Activated T-helper 17 cell treated with anti-CD3 and anti-CD28 coated beads, Interleukin-2, amount 50 U/mL, for 72 hours (primary cell): Measurements from ENCODE around the gene PKHD1. TPM values are rescaled to one million over a fixed set of nuclear protein-coding genes. Genes with fewer than 3 reads are reported as not detected.
"Not testable (repeated sequence)": the region's sequence is repeated elsewhere in the genome, so short reads cannot be mapped to it uniquely, and the experiment has no call there.

ENCODE experiments used
- ATAC-seq: fragments of 150-1000 bp; cut with Tn5 transposase; replicated peaks from 2 replicates; pipeline ENCODE4 v1.10.0; 2021; ENCODE audit warnings: mild to moderate bottlenecking, moderate library complexity
- H3K27ac Mint-ChIP-seq: one replicate; pipeline ENCODE4 v1.8.0; 2022; ENCODE audit warnings: mixed read lengths
- H3K27me3 Mint-ChIP-seq: one replicate; pipeline ENCODE4 v1.8.0; 2022; ENCODE audit warnings: mixed read lengths
- H3K36me3 Mint-ChIP-seq: one replicate; pipeline ENCODE4 v1.8.0; 2022; ENCODE audit warnings: low read depth, mild to moderate bottlenecking, mixed read lengths
- H3K4me1 Mint-ChIP-seq: one replicate; pipeline ENCODE4 v1.8.0; 2022; ENCODE audit warnings: mixed read lengths
- H3K4me3 Mint-ChIP-seq: one replicate; pipeline ENCODE4 v1.8.0; 2022; ENCODE audit warnings: mild to moderate bottlenecking, mixed read lengths
- H3K9me3 Mint-ChIP-seq: one replicate; pipeline ENCODE4 v1.8.0; 2022; ENCODE audit warnings: mixed read lengths
- total RNA-seq, 2 donors: library from RNA; stranded (reverse); gene quantifications; one replicate each; pipeline ENCODE4 v1.2.3, GENCODE V29; 2022

The PKHD1 gene
- total RNA-seq, 2 donors from 2014 or later, result 0.19 to 0.24 TPM

GRCh38 chr6:51963980-51964379, 123.4 kb downstream of the PKHD1 start:
- H3K4me3 Mint-ChIP-seq, result no peak overlapping the region
- H3K27ac Mint-ChIP-seq, result no peak overlapping the region
- H3K27me3 Mint-ChIP-seq, result peaks cover 20% of the 10 kb centered on the region
- H3K9me3 Mint-ChIP-seq, result no peaks in the 10 kb centered on the region
- H3K36me3 Mint-ChIP-seq, result no peaks in the 10 kb centered on the region
- no peaks in the 10 kb centered on the region for H3K4me1 Mint-ChIP-seq
- no peak for ATAC-seq

GRCh38 chr6:51962354-51962753, 125.1 kb downstream of the PKHD1 start:
- Mint-ChIP-seq H3K9me3 (no peaks in the 10 kb centered on the region), H3K36me3 (no peaks in the 10 kb centered on the region), H3K4me3 (no peak overlapping the region), H3K4me1 (no peaks in the 10 kb centered on the region), H3K27ac (no peak overlapping the region), H3K27me3 (peaks cover 24% of the 10 kb centered on the region)
- ATAC-seq, result no peak

- H3K27ac Mint-ChIP-seq, result no peak overlapping the region
- no peaks in the 10 kb centered on the region for H3K9me3 Mint-ChIP-seq
- H3K4me1 Mint-ChIP-seq, result no peaks in the 10 kb centered on the region
- no peaks in the 10 kb centered on the region for H3K36me3 Mint-ChIP-seq
- H3K4me3 Mint-ChIP-seq, result no peak overlapping the region
- ATAC-seq, result no peak
- peaks cover 19% of the 10 kb centered on the region for H3K27me3 Mint-ChIP-seq
These were observed 127.0 kb downstream of the PKHD1 start for GRCh38 chr6:51960419-51960818.

- H3K27me3 Mint-ChIP-seq, result peaks cover 19% of the 10 kb centered on the region
- no peaks in the 10 kb centered on the region for H3K36me3 Mint-ChIP-seq
- no peaks in the 10 kb centered on the region for H3K9me3 Mint-ChIP-seq
- peak; percentile 37 for ATAC-seq
- no peak overlapping the region for H3K27ac Mint-ChIP-seq
- H3K4me3 Mint-ChIP-seq, result no peak overlapping the region
- H3K4me1 Mint-ChIP-seq, result no peaks in the 10 kb centered on the region
These were observed 127.5 kb downstream of the PKHD1 start for GRCh38 chr6:51959744-51960383.

GRCh38 chr6:51954681-51955080, 132.7 kb downstream of the PKHD1 start:
- Mint-ChIP-seq H3K9me3 (no peaks in the 10 kb centered on the region), H3K27ac (no peak overlapping the region), H3K27me3 (peaks cover 7% of the 10 kb centered on the region), H3K4me1 (no peaks in the 10 kb centered on the region), H3K4me3 (no peak overlapping the region), H3K36me3 (no peaks in the 10 kb centered on the region)
- ATAC-seq, result no peak

GRCh38 chr6:51953246-51953645, 134.2 kb downstream of the PKHD1 start:
- Mint-ChIP-seq H3K27me3 (peaks cover 4% of the 10 kb centered on the region), H3K27ac (no peak overlapping the region), H3K4me3 (no peak overlapping the region), H3K36me3 (no peaks in the 10 kb centered on the region), H3K4me1 (no peaks in the 10 kb centered on the region), H3K9me3 (no peaks in the 10 kb centered on the region)
- ATAC-seq, result no peak

GRCh38 chr6:51951924-51952323, 135.5 kb downstream of the PKHD1 start:
- H3K4me1 Mint-ChIP-seq, result no peaks in the 10 kb centered on the region

GRCh38 chr6:51949526-51949925, 137.9 kb downstream of the PKHD1 start:
- Mint-ChIP-seq H3K27ac (no peak overlapping the region), H3K4me1 (no peaks in the 10 kb centered on the region), H3K4me3 (no peak overlapping the region), H3K9me3 (no peaks in the 10 kb centered on the region), H3K27me3 (no peaks in the 10 kb centered on the region), H3K36me3 (no peaks in the 10 kb centered on the region)
- ATAC-seq, result no peak

More at GRCh38 chr6:51951924-51952323, 135.5 kb downstream of the PKHD1 start:
- no peaks in the 10 kb centered on the region for H3K36me3 Mint-ChIP-seq
- no peak overlapping the region for H3K27ac Mint-ChIP-seq
- no peaks in the 10 kb centered on the region for H3K9me3 Mint-ChIP-seq
- H3K4me3 Mint-ChIP-seq, result no peak overlapping the region
- H3K27me3 Mint-ChIP-seq, result no peaks in the 10 kb centered on the region
- no peak for ATAC-seq

GRCh38 chr6:51939695-51940094, 147.7 kb downstream of the PKHD1 start:
- H3K27ac Mint-ChIP-seq, H3K36me3 Mint-ChIP-seq, H3K4me1 Mint-ChIP-seq, ATAC-seq, H3K9me3 Mint-ChIP-seq, H3K4me3 Mint-ChIP-seq: not testable (repeated sequence)
- peaks cover 17% of the 10 kb centered on the region for H3K27me3 Mint-ChIP-seq

- Mint-ChIP-seq H3K27ac (no peak overlapping the region), H3K4me3 (no peak overlapping the region), H3K27me3 (peaks cover 9% of the 10 kb centered on the region), H3K9me3 (no peaks in the 10 kb centered on the region), H3K4me1 (no peaks in the 10 kb centered on the region), H3K36me3 (no peaks in the 10 kb centered on the region)
- ATAC-seq, result no peak
These were observed 150.7 kb downstream of the PKHD1 start for GRCh38 chr6:51936531-51937290.

GRCh38 chr6:51934098-51934497, 153.3 kb downstream of the PKHD1 start:
- H3K36me3 Mint-ChIP-seq, result no peaks in the 10 kb centered on the region
- no peaks in the 10 kb centered on the region for H3K9me3 Mint-ChIP-seq
- H3K4me3 Mint-ChIP-seq, result no peak overlapping the region
- H3K27ac Mint-ChIP-seq, result no peak overlapping the region
- ATAC-seq, result no peak
- H3K27me3 Mint-ChIP-seq, result peaks cover 3% of the 10 kb centered on the region
- H3K4me1 Mint-ChIP-seq, result no peaks in the 10 kb centered on the region

GRCh38 chr6:51932956-51933355, 154.5 kb downstream of the PKHD1 start:
- no peaks in the 10 kb centered on the region for H3K36me3 Mint-ChIP-seq
- H3K4me3 Mint-ChIP-seq, result no peak overlapping the region
- ATAC-seq, result no peak
- peaks cover 4% of the 10 kb centered on the region for H3K27me3 Mint-ChIP-seq
- no peak overlapping the region for H3K27ac Mint-ChIP-seq
- H3K4me1 Mint-ChIP-seq, result no peaks in the 10 kb centered on the region
- H3K9me3 Mint-ChIP-seq, result no peaks in the 10 kb centered on the region

GRCh38 chr6:51930602-51931001, 156.8 kb downstream of the PKHD1 start:
- Mint-ChIP-seq H3K4me3 (no peak overlapping the region), H3K36me3 (no peaks in the 10 kb centered on the region), H3K27ac (no peak overlapping the region), H3K9me3 (no peaks in the 10 kb centered on the region), H3K4me1 (no peaks in the 10 kb centered on the region), H3K27me3 (peaks cover 15% of the 10 kb centered on the region)
- ATAC-seq, result no peak

- no peaks in the 10 kb centered on the region for H3K36me3 Mint-ChIP-seq
- H3K27ac Mint-ChIP-seq, result no peak overlapping the region
- no peak for ATAC-seq
- H3K4me1 Mint-ChIP-seq, result no peaks in the 10 kb centered on the region
- H3K4me3 Mint-ChIP-seq, result no peak overlapping the region
- H3K9me3 Mint-ChIP-seq, result no peaks in the 10 kb centered on the region
- H3K27me3 Mint-ChIP-seq, result peaks cover 15% of the 10 kb centered on the region
These were observed 157.4 kb downstream of the PKHD1 start for GRCh38 chr6:51929934-51930574.

GRCh38 chr6:51928320-51928719, 159.1 kb downstream of the PKHD1 start:
- Mint-ChIP-seq H3K27me3 (peaks cover 15% of the 10 kb centered on the region), H3K4me1 (no peaks in the 10 kb centered on the region), H3K9me3 (no peaks in the 10 kb centered on the region), H3K27ac (no peak overlapping the region), H3K4me3 (no peak overlapping the region), H3K36me3 (no peaks in the 10 kb centered on the region)
- ATAC-seq, result no peak
